SJCRH30 (cell line): ENCODE measurements around the gene STXBP5. TPM values are rescaled to one million over a fixed set of nuclear protein-coding genes. Genes with fewer than 3 reads are reported as not detected.
A peak's percentile ranks its signal among the peaks of the same experiment; 100 is the strongest.
"Not testable (repeated sequence)": the region's sequence is repeated elsewhere in the genome, so short reads cannot be mapped to it uniquely, and the experiment has no call there.

Experiments
- DNase-seq, 2 experiments: peaks; one replicate each; pipeline ENCODE4 v3.0.0-alpha.2; 2015 to 2020
- H3K27ac ChIP-seq: fragments of 250-450 bp; sonication (Bioruptor Pico); 2 replicates; pipeline ENCODE4 v1.5.1; 2020; ENCODE audit warnings: mild to moderate bottlenecking, moderate library complexity
- H3K27me3 ChIP-seq: fragments of 250-450 bp; sonication (Bioruptor Pico); 2 replicates; pipeline ENCODE4 v1.5.1; 2020; ENCODE audit warnings: mild to moderate bottlenecking, moderate library complexity
- H3K36me3 ChIP-seq: fragments of 250-450 bp; sonication (Bioruptor Pico); 2 replicates; pipeline ENCODE4 v1.5.1; 2020; ENCODE audit warnings: mild to moderate bottlenecking, moderate library complexity
- H3K4me1 ChIP-seq: fragments of 250-450 bp; sonication (Bioruptor Pico); 2 replicates; pipeline ENCODE4 v1.5.1; 2020; ENCODE audit warnings: mild to moderate bottlenecking, moderate library complexity
- H3K4me3 ChIP-seq: fragments of 250-450 bp; sonication (Bioruptor Pico); 2 replicates; pipeline ENCODE4 v1.5.1; 2020; ENCODE audit warnings: mild to moderate bottlenecking, moderate library complexity
- H3K9me3 ChIP-seq: fragments of 250-450 bp; sonication (Bioruptor Pico); replicated peaks from 2 replicates; pipeline ENCODE4 v1.5.1; 2020; ENCODE audit warnings: mild to moderate bottlenecking, moderate library complexity
- total RNA-seq: library from RNA; depleted of rRNA; stranded (reverse); fragments of >200 nt; shearing (Covaris generic); gene quantifications from 2 replicates; pipeline ENCODE4 v1.2.3, GENCODE V29; 2014

The STXBP5 gene
- total RNA-seq, 1 experiment from 2014 or later, result 33.4 TPM

DNA sequence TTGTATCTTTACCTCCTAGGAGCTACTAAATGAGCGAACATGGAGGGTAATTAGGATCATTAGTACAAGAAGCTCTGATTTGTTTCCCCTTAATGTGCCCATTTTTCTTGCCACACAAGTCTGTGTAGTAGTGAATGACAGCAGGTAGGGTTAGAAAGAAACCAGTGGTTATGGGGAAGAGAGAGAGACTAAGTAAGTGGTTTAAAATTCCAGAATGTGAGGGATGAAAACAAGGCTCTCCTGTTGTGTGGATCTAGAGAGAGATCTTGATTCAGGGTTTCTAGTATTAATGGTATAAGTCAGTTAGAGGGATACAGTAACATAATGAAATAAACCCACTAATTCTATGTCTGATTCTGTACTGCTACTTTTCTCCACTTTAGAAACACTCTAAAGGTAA, 22.7 kb downstream of the STXBP5 start:
- H3K4me1 ChIP-seq, result no peaks in the 10 kb centered on the region
- H3K36me3 ChIP-seq, result peaks cover 46% of the 10 kb centered on the region
- no peak overlapping the region for H3K4me3 ChIP-seq
- no peak overlapping the region for H3K27ac ChIP-seq
- peaks cover 4% of the 10 kb centered on the region; the same call in 1 of the 2 replicates for H3K9me3 ChIP-seq
- DNase-seq, result no peak
- no peaks in the 10 kb centered on the region for H3K27me3 ChIP-seq

DNA sequence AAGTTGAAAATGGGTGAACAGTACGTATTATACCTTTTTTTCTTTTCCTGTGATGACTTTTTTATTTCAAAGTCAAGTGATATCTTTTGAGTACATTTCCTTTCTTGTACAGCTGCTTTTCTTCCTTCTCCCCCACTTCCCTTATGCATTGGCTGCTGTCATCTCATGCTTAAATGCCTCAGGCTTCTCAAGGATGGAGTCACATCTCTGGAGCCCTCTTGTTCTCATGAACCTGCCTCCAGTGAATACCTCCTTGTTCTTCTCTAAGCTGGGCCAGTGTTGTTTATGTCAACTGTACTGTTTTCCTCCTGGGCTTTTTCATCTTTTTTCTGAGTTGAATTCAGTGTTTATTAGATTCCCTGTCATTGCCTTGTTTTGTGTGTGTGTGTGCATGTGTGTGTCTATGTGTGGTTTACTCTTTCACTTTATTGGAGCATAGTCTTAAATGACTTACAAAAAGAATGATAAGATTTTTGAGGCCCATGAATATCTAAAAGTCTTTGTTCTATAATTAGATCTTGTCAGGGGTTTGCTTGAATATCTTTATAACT, 23.6 kb downstream of the STXBP5 start:
- no peak overlapping the region for H3K4me3 ChIP-seq
- no peak overlapping the region for H3K27ac ChIP-seq
- DNase-seq, result peak in 1 of 2 experiments; percentile 17
- no peaks in the 10 kb centered on the region for H3K4me1 ChIP-seq
- H3K9me3 ChIP-seq, result peaks cover 3% of the 10 kb centered on the region; the same call in 1 of the 2 replicates
- no peaks in the 10 kb centered on the region for H3K27me3 ChIP-seq
- peaks cover 39% of the 10 kb centered on the region for H3K36me3 ChIP-seq

DNA sequence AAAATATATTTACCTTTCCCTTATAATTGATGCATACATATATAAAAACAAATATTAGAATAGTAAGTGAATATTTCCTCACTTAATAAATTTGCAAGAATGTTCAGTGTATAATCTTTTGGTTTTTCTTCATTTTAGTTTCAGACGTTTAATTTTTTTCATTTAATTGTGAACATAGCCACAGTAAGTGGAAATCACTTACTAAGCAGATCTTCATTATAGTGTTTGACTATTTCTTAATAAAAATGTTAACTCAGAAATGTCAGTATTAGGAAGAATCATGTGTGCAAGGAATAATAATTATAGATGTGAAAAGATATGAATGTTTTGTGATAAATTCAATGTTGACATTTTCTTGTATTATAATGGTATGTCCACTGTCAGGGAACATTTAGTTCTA, 27.4 kb downstream of the STXBP5 start:
- Histone ChIP-seq H3K36me3 (peaks cover 15% of the 10 kb centered on the region), H3K27me3 (no peaks in the 10 kb centered on the region), H3K4me1 (no peaks in the 10 kb centered on the region), H3K9me3 (no peaks in the 10 kb centered on the region), H3K4me3 (no peak overlapping the region), H3K27ac (no peak overlapping the region)
- no peak for DNase-seq

DNA sequence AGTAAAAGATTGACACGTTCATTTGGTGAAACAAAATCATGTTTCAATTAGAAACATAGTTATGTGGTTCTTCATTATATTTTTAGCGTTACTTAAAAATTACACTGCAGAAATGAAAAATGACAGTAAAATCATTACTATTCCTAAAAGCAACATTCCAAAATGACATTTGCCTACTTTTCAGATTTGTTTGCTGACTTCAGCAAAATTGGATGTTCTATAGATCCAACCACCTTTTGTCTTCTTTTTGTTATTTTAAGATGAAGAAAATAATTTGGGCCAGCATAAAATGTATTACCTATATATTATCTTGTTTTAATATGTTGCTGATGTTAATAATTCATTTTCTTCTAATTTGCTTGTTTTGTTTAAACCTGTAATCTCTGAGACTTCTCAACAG, 30.5 kb downstream of the STXBP5 start:
- Histone ChIP-seq H3K9me3 (no peaks in the 10 kb centered on the region), H3K27me3 (no peaks in the 10 kb centered on the region), H3K27ac (no peak overlapping the region), H3K4me1 (no peaks in the 10 kb centered on the region), H3K36me3 (peaks cover 27% of the 10 kb centered on the region), H3K4me3 (no peak overlapping the region)
- DNase-seq, result no peak

DNA sequence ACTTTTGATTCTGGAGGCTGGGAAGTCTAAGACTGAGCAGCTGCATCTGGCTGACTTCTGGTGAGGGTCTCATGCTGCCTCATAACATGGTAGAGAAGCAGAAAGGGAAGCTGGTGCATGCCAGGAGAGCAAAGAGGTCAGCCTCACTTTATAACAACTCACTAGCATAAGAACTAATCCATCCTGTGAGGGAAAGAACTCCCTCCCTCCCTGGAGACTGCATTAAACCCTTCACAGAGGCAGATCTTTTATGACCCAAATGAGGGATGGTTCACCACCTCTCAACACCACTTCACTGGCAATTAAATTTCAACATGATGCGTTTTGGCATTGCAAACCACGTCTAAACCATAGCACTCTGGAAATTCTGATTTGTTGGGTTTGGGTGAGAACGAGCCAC, 33.9 kb downstream of the STXBP5 start:
- Histone ChIP-seq H3K27me3 (no peaks in the 10 kb centered on the region), H3K4me1 (no peaks in the 10 kb centered on the region), H3K36me3 (peaks cover 47% of the 10 kb centered on the region), H3K4me3 (no peak overlapping the region), H3K9me3 (no peaks in the 10 kb centered on the region), H3K27ac (no peak overlapping the region)
- no peak for DNase-seq

DNA sequence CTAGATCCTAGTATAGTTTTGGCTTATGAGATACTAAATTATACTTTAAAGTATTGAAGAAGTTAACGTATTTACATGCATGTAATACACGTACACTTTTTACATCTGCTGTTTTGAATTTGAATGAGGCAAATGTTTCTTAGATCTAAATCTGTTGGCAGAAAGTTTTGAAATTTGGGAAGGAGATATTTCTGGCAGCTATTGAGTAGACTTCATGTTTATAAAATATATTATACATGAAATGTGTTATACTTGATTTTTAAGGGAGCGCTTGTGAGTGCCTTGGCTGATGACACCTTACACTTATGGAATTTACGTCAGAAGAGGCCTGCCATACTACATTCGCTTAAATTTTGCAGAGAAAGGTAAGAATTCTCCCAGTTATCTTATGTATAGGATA, 34.7 kb downstream of the STXBP5 start:
- Histone ChIP-seq H3K27ac (no peak overlapping the region), H3K4me1 (no peaks in the 10 kb centered on the region), H3K36me3 (peaks cover 52% of the 10 kb centered on the region), H3K9me3 (no peaks in the 10 kb centered on the region), H3K4me3 (no peak overlapping the region), H3K27me3 (no peaks in the 10 kb centered on the region)
- no peak for DNase-seq

DNA sequence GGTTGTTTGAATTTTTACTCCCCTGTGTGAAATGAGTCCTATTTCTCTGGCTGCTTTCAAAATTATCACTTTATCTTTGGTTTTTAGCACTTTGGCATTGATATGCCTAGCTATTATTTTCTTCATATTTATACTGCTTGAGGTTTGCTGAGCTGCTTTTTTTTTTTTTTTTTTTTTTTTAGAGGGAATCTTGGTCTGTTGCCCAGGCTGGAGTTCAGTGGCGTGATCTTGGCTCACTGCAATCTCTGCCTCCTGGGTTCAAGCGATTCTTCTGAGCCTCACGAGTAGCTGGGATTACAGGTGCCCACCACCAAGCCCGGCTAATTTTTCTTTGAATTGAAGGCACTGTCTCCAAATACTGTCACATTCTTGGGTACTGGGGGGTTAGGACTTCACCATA, 40.6 kb downstream of the STXBP5 start:
- no peak for DNase-seq
- no peak overlapping the region for H3K4me3 ChIP-seq
- H3K9me3 ChIP-seq, result no peaks in the 10 kb centered on the region
- H3K4me1 ChIP-seq, result no peaks in the 10 kb centered on the region
- H3K27ac ChIP-seq, result no peak overlapping the region
- peaks cover 78% of the 10 kb centered on the region for H3K36me3 ChIP-seq
- no peaks in the 10 kb centered on the region for H3K27me3 ChIP-seq

DNA sequence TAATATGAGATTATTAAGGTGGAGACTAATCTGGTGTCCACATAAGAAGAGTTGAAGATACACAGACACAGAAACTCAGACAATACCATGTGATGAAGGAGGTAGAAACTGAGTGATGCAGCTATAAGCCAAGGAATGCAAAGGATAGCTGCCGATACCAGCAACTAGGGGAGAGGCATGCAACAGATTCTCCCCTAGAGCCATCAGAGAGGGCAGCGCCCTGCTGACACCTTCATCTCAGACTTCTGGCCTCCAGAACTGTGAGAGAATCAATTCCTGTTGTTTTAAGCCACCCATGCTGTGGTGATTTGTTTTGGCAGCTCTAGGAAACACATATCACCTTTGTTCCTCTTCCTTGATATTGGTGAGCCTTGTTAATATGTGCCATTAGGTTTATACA, 41.5 kb downstream of the STXBP5 start:
- Histone ChIP-seq H3K4me3 (no peak overlapping the region), H3K27ac (no peak overlapping the region), H3K27me3 (no peaks in the 10 kb centered on the region), H3K36me3 (peaks cover 83% of the 10 kb centered on the region), H3K9me3 (no peaks in the 10 kb centered on the region), H3K4me1 (no peaks in the 10 kb centered on the region)
- no peak for DNase-seq

DNA sequence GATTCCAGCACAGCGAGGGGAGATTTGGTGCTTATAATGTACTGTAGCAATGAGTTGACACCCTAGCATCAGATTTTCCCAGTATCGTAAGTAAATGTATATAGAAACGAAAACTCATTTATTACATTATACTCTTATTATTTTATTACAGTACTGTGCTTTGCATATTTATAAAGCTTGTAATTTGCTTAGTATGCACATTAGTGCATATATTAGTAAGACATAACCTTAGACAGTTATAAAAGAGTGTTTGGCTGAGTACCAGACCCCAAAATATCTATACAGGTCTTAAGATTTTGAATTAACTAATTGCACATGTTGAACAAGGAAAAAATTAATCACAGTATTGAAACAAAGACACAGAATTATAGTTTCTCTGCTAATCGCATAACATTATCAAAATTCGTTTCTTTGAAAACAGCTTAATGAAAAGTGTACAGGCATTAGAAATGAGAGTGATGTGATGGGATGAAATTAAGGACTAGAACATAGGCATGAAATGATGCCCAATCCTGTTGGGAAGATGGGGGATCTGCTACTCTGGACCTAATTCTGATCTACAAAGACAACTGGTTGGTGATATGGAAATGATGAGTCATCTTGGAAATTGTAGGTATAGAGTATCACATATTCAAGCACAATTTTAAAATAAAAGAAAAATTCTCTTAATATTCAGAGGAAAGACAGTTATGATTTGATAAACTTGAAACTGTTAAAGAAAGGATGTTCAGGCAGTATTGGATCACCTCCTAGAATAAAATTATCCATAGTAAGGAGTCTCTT, 42.8 kb downstream of the STXBP5 start:
- Histone ChIP-seq H3K4me3 (no peak overlapping the region), H3K36me3 (peaks cover 88% of the 10 kb centered on the region)
- DNase-seq, result no peak

DNA sequence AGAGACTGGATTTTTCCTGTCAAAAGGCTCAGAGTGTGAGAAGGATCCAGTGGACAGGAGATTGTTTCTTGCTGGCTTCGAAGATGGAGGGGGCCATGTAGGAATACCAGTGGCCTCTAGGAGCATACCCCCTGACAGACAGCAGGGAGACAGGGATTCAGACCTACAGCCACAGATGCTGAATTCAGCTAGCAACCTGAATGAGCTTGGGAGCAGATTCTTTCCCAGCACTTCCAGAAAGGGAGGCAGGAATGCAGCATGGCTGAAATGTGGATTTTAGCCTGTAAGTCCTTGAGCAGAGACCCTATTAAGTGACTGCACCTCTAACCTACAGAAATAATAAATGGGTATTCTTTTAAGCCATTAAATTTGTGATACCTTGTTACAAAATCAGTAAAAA, 44.6 kb downstream of the STXBP5 start:
- H3K27ac ChIP-seq, result no peak overlapping the region
- peaks cover 81% of the 10 kb centered on the region for H3K36me3 ChIP-seq
- no peaks in the 10 kb centered on the region for H3K27me3 ChIP-seq

More for the DNA sequence above, 42.8 kb downstream of the STXBP5 start:
- no peaks in the 10 kb centered on the region for H3K9me3 ChIP-seq
- no peaks in the 10 kb centered on the region for H3K4me1 ChIP-seq
- no peak overlapping the region for H3K27ac ChIP-seq
- H3K27me3 ChIP-seq, result no peaks in the 10 kb centered on the region

DNA sequence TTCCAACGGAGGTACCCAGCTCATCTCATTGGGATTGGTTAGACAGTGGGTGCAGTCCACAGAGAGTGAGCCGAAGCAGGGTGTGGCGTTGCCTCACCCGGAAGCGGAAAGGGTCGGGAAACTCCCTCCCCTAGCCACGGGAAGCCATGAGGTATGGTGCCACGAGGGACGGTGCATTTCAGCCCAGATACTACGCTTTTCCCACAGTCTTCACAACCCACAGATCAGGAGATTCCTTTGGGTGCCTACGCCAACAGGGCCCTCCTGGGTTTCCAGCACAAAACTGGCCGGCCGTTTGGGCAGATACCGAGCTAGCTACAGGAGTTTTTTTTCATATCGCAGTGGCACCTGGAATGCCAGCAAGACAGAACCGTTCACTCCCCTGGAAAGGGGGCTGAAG, 46.9 kb downstream of the STXBP5 start:
- Histone ChIP-seq H3K9me3 (no peaks in the 10 kb centered on the region; the same call in 1 of the 2 replicates), H3K4me3 (no peak overlapping the region), H3K4me1 (no peaks in the 10 kb centered on the region), H3K27ac (no peak overlapping the region), H3K27me3 (no peaks in the 10 kb centered on the region), H3K36me3 (peaks cover 64% of the 10 kb centered on the region)
- no peak for DNase-seq

More for the DNA sequence above, 44.6 kb downstream of the STXBP5 start:
- H3K9me3 ChIP-seq, result no peaks in the 10 kb centered on the region
- no peak overlapping the region for H3K4me3 ChIP-seq
- no peaks in the 10 kb centered on the region for H3K4me1 ChIP-seq
- no peak for DNase-seq

DNA sequence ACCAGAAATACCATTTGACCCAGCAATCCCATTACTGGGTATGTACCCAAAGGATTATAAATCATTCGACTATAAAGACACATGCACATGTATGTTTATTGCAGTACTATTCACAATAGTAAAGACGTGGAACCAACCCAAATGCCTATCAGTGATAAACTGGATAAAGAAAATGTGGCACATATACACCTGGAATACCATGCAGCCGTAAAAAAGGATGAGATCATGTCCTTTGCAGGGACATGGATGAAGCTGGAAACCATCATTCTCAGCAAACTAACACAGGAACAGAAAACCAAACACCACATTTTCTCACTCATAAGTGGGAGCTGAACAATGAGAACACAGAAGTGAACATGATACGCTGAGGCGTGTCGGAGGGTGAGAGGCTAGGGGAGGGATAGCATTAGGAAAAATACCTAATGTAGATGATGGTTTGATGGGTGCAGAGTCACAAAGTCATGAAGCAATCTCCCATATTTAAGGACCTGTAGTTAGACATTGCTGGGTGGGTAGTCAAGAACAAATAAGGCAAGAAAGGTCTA, 50.8 kb downstream of the STXBP5 start:
- H3K4me3 ChIP-seq, H3K27me3 ChIP-seq, H3K27ac ChIP-seq, DNase-seq, H3K4me1 ChIP-seq, H3K9me3 ChIP-seq: not testable (repeated sequence)
- peaks cover 39% of the 10 kb centered on the region for H3K36me3 ChIP-seq

DNA sequence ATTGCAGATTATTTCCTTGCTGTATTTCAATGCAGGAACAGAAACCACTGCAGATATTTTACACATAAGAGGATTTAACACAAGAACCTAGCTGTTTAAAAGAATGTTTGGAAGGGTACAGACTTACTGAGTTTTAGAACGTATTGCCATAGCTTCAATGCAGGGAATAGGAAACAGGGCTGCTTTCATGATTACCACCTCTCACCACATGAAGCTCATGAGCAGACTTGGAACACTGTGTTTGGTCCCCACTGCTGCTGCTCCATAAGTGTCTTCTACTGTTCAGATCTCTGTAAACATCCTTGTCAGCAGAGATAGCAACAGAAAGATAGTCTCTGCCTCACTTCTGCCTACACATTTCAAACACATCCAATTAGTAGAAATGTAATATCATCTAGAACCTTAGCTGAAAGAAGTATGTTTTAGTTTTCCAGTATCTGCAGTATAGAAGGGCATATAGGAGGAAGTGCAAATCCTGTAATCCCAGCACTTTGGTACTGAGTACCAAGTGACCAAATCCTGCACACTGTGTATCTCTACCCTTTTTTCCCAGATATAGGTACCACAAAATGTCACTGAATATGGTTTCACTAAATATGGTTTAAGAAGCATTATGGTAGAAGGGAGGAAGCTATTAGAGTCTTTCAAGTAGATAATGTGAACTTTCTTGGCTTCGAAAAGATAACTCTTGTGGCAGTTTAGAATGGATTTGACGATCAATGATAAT, 51.9 kb downstream of the STXBP5 start:
- Histone ChIP-seq H3K4me1 (no peaks in the 10 kb centered on the region), H3K27ac (no peak overlapping the region), H3K4me3 (no peak overlapping the region), H3K36me3 (peaks cover 37% of the 10 kb centered on the region), H3K27me3 (no peaks in the 10 kb centered on the region), H3K9me3 (no peaks in the 10 kb centered on the region; the same call in 1 of the 2 replicates)
- no peak for DNase-seq

DNA sequence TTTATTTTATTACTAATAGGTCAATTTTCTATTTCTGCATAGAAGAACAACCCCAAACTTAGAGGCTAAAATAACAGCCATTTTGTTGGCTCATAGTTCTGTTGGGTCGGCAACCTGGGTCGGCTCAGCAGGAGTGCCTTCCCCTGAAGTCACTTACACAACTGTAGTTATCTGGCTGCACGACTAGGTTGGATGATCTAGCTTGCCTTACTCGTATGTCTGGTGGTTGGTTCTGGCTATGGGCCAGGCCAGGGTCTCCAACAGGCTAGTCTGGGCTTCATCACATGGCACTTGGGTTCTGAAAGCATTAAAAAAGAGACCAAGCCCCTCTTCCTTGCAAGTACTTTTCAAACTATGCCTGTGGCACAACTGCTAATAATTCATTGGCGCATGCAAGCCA, 53.5 kb downstream of the STXBP5 start:
- H3K9me3 ChIP-seq, result no peaks in the 10 kb centered on the region; the same call in 1 of the 2 replicates
- no peaks in the 10 kb centered on the region for H3K27me3 ChIP-seq
- DNase-seq, result peak in 1 of 2 experiments; percentile 5
- no peak overlapping the region for H3K4me3 ChIP-seq
- no peak overlapping the region for H3K27ac ChIP-seq
- H3K4me1 ChIP-seq, result no peaks in the 10 kb centered on the region
- peaks cover 29% of the 10 kb centered on the region for H3K36me3 ChIP-seq

DNA sequence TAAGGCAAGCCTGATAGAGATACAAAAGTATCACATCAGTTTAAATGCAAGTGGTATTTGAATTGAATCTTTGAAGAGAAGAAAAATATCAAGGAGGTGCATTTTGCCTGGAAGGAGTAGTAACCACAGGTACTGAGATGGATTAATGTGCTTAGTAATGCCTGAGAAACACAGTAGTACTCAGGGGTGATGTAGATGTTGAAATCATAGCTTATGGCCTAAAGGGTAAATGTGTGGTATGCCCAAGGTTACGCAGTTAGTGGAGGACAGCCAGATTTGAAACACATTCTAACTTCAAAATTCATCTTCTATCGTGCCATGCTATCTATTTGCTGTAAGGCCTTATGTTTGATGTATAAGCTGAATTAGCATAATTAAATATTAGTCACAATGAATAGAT, 55.9 kb downstream of the STXBP5 start:
- Histone ChIP-seq H3K4me1 (no peaks in the 10 kb centered on the region), H3K9me3 (no peaks in the 10 kb centered on the region), H3K27ac (no peak overlapping the region), H3K27me3 (no peaks in the 10 kb centered on the region), H3K36me3 (peaks cover 36% of the 10 kb centered on the region), H3K4me3 (no peak overlapping the region)
- DNase-seq, result no peak
